ENCODE measurements around the gene ECPAS. TPM values are rescaled to one million over a fixed set of nuclear protein-coding genes. Genes with fewer than 3 reads are reported as not detected.

ECPAS gene
- total RNA-seq, 2 donors from 2014 or later, result 72.7 to 115 TPM

DNA sequence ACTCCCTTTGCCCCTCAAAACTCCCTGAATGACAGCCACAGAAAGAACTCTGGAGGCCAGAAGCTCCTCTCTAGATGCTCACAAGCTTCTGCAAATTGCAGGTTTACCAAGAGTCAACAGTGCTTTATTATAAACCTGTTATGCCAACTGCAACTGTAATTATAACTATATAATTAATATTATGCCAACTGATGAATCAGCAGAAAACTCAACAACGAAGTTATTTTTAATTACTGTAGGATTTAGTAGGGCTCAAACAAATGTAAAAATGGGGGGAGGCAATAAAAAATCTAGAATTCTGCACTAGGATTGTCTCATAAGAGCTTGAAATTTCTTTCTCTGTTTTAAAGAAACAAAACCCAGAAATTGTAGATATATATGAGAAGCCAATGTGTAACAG lies 117.2 kb downstream of the ECPAS start:
- TF ChIP-seq, protein P1, sequence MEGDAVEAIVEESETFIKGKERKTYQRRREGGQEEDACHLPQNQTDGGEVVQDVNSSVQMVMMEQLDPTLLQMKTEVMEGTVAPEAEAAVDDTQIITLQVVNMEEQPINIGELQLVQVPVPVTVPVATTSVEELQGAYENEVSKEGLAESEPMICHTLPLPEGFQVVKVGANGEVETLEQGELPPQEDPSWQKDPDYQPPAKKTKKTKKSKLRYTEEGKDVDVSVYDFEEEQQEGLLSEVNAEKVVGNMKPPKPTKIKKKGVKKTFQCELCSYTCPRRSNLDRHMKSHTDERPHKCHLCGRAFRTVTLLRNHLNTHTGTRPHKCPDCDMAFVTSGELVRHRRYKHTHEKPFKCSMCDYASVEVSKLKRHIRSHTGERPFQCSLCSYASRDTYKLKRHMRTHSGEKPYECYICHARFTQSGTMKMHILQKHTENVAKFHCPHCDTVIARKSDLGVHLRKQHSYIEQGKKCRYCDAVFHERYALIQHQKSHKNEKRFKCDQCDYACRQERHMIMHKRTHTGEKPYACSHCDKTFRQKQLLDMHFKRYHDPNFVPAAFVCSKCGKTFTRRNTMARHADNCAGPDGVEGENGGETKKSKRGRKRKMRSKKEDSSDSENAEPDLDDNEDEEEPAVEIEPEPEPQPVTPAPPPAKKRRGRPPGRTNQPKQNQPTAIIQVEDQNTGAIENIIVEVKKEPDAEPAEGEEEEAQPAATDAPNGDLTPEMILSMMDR (IDR thresholded peaks at IDR 0.05), result no peak
- peaks cover 51% of the 10 kb centered on the region for H3K36me3 ChIP-seq
- no peak overlapping the region for H3K27ac ChIP-seq
- H3K9me3 ChIP-seq, result no peaks in the 10 kb centered on the region
- no peaks in the 10 kb centered on the region for H3K27me3 ChIP-seq (replicated peaks; ENCODE audit: insufficient read depth)
- H3K4me3 ChIP-seq, result no peak overlapping the region
- H3K4me1 ChIP-seq (ENCODE audit: control insufficient read depth in 1 of 2, low read depth in 2 of 2), result no peaks in the 10 kb centered on the region
- ATAC-seq (ENCODE audit: insufficient number of reproducible peaks, low FRiP score, low read depth), result no peak
- DNase-seq (ENCODE audit: low spot score), result no peak

DNA sequence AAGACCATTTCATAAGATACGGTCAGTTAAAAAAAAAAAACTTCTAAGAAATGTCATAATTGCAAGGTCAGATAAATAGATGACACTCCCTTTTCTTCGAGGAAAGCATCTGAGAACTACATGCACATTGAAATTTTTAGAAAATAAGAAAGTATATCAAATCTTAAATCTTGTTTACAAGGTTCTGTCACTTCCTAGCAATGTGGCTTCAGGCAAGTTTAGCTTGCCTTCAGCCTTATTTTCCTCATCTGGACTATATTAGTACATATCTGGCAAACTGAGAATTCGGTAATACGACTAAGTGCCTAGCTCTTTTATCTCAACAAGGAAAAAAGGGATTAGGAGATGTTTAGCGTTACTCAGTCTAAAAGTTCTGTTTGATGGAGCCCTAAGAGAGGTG lies 121.7 kb downstream of the ECPAS start:
- Histone ChIP-seq H3K36me3 (peaks cover 27% of the 10 kb centered on the region), H3K9me3 (no peaks in the 10 kb centered on the region), H3K4me1 (ENCODE audit: control insufficient read depth in 1 of 2, low read depth in 2 of 2) (no peaks in the 10 kb centered on the region), H3K27ac (no peak overlapping the region), H3K27me3 (replicated peaks; ENCODE audit: insufficient read depth) (no peaks in the 10 kb centered on the region), H3K4me3 (no peak overlapping the region)
- DNase-seq (ENCODE audit: low spot score), result no peak
- no peak for ATAC-seq (ENCODE audit: insufficient number of reproducible peaks, low FRiP score, low read depth)
- TF ChIP-seq, protein P1 (IDR thresholded peaks at IDR 0.05), result no peak

DNA sequence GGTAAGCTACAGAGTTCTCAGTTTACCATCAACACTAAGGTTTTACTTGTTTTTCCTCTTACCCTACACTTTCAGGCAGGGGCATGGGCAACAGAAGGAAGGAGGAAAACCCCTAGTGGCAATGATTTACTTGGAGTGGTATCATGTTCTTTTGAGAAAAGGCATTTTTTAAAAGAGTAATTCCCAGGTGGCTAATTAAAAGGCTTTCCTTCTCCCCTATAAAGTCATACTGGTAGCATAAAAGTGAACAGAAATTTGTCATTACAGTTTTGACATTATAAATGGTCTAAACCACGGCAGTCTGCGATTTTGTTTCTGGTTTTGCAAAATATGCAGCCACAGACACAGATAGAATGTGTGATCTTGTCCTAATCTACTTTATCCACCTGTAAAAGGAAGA lies 123.3 kb downstream of the ECPAS start:
- TF ChIP-seq, protein P1 (IDR thresholded peaks at IDR 0.05), result no peak
- no peak for ATAC-seq (ENCODE audit: insufficient number of reproducible peaks, low FRiP score, low read depth)
- Histone ChIP-seq H3K9me3 (no peaks in the 10 kb centered on the region), H3K27me3 (replicated peaks; ENCODE audit: insufficient read depth) (no peaks in the 10 kb centered on the region), H3K4me1 (ENCODE audit: control insufficient read depth in 1 of 2, low read depth in 2 of 2) (peaks cover 0 to 10% of the 10 kb centered on the region in 2 donors), H3K36me3 (peaks cover 25% of the 10 kb centered on the region), H3K27ac (no peak overlapping the region), H3K4me3 (no peak overlapping the region)
- DNase-seq (ENCODE audit: low spot score), result no peak

DNA sequence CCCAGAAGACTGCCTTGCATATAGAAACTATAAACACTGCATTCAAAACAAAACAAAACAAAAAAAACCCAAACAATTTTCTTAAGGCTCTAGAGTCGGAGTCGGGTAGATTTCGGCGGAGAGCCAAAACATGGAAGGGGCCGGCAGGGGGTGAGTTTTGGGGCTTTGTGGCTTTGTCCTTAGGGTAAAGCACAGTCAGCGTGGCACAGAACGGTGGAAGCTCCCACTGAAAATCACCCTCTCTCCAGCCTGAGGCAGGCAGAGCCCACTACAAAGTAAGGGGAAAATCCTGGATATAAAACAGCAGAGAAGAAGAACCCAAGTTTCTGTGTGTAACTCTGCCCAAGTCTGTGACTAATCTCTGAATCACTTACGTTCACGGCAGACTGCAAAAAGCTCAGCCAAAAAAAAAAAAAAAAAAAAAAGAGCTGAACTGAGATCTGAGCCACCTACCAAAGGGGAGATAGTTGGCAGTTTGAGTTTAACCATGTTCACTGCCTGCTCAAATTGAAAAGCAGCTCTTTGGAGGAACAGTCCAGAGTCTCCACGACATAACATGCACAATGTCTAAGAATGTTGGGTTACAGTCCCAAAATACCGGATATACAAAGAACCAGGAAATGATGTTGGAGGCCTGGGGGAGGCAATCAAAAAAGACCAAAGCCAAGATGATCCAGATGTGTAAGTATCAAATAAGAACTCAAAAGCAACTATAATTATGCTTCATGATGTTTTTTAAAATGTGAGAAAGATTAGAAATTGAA lies 127.5 kb downstream of the ECPAS start:
- Histone ChIP-seq H3K36me3 (peaks cover 5% of the 10 kb centered on the region), H3K9me3 (no peaks in the 10 kb centered on the region), H3K4me3 (peak overlapping the region; percentile 60), H3K27me3 (replicated peaks; ENCODE audit: insufficient read depth) (no peaks in the 10 kb centered on the region), H3K4me1 (ENCODE audit: control insufficient read depth in 1 of 2, low read depth in 2 of 2) (peaks cover 0 to 10% of the 10 kb centered on the region in 2 donors), H3K27ac (peak overlapping the region; percentile 15 to 40)
- DNase-seq (ENCODE audit: low spot score) (no peak), ATAC-seq (ENCODE audit: insufficient number of reproducible peaks, low FRiP score, low read depth) (peak; percentile 36)
- TF ChIP-seq, protein P1 (IDR thresholded peaks at IDR 0.05), result no peak

DNA sequence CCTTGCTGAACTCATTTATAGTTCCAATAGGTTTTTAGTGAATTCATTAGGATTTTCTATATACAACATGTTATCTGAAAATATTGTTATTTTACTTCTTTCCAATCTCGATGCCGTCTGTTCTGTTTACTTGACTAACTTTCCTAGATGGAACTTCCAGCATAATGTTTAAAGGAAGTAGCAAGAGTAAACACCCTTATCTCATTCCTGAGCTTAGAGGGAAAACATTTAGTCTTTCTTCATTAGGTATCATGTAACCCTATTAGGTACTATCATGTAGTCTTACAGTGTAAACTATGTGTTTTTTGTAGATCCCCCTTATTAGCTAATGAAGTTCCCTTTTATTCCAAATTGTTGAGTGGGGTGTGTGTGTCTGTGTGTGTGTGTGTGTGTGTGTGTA lies 131.6 kb downstream of the ECPAS start:
- Histone ChIP-seq H3K27me3 (replicated peaks; ENCODE audit: insufficient read depth) (no peaks in the 10 kb centered on the region), H3K27ac (no peak overlapping the region), H3K4me3 (no peak overlapping the region), H3K4me1 (ENCODE audit: control insufficient read depth in 1 of 2, low read depth in 2 of 2) (peaks cover 0 to 10% of the 10 kb centered on the region in 2 donors), H3K9me3 (no peaks in the 10 kb centered on the region), H3K36me3 (no peaks in the 10 kb centered on the region)
- no peak for DNase-seq (ENCODE audit: low spot score)
- no peak for ATAC-seq (ENCODE audit: insufficient number of reproducible peaks, low FRiP score, low read depth)
- TF ChIP-seq, protein P1 (IDR thresholded peaks at IDR 0.05), result no peak
